GM12801 (cell line): Measurements from ENCODE around the gene GLOD4.

Experiments used
- TF ChIP-seq, protein P1 (sequence below): IDR thresholded peaks from one replicate; pipeline ENCODE4 v1.5.1; 2011; ENCODE audit warnings: control low read depth; ENCODE audit not compliant: insufficient read length; ENCODE audit errors: extremely low read depth

Gene GLOD4

GRCh38 chr17:752002-752619, 30.0 kb downstream of the GLOD4 start, which contains the start of gene GEMIN4:
GEMIN4 (minus strand) TSS chr17:752264; CDS start chr17:752142, 122 bp downstream.
- TF ChIP-seq, protein P1, sequence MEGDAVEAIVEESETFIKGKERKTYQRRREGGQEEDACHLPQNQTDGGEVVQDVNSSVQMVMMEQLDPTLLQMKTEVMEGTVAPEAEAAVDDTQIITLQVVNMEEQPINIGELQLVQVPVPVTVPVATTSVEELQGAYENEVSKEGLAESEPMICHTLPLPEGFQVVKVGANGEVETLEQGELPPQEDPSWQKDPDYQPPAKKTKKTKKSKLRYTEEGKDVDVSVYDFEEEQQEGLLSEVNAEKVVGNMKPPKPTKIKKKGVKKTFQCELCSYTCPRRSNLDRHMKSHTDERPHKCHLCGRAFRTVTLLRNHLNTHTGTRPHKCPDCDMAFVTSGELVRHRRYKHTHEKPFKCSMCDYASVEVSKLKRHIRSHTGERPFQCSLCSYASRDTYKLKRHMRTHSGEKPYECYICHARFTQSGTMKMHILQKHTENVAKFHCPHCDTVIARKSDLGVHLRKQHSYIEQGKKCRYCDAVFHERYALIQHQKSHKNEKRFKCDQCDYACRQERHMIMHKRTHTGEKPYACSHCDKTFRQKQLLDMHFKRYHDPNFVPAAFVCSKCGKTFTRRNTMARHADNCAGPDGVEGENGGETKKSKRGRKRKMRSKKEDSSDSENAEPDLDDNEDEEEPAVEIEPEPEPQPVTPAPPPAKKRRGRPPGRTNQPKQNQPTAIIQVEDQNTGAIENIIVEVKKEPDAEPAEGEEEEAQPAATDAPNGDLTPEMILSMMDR: no peak

DNA sequence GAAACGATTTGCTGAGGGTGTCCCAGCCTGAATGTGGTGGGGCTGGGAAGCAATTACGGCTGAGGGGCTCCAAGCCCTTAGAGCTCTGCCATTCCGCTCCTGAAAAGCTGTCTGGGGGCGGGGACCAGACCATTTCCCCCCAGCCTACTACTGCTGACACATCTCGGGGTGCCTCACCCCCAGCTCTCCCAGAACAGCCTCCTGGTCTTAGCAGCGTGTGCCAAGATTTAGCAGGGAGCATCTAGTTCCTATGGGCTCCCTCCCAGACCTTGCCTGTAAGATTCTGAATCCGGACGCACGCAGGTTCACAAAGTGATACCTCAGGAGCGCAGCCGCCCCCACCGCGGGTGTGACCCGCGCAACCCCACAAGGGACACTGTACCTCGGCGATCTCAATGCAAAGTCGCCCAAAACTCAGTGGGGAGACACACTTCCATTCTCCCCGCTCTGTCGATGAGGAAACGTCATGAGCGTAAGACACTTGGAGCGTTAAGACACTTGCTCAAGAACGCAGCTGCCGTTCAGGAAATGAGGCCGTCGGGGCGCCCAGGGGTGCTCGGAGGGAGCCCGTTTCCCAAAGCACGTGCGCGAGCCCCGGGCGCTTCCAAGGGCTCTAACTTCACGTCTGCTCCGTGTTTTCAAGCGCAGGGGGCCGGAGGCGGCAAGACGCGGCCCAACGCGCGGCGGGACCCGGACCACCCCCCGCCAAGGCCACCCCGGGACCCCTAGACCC, 30.6 kb downstream of the GLOD4 start:
- TF ChIP-seq, protein P1: no peak

- TF ChIP-seq, protein P1: no peak
Measured at GRCh38 chr17:750431-751037, 31.5 kb downstream of the GLOD4 start.

DNA sequence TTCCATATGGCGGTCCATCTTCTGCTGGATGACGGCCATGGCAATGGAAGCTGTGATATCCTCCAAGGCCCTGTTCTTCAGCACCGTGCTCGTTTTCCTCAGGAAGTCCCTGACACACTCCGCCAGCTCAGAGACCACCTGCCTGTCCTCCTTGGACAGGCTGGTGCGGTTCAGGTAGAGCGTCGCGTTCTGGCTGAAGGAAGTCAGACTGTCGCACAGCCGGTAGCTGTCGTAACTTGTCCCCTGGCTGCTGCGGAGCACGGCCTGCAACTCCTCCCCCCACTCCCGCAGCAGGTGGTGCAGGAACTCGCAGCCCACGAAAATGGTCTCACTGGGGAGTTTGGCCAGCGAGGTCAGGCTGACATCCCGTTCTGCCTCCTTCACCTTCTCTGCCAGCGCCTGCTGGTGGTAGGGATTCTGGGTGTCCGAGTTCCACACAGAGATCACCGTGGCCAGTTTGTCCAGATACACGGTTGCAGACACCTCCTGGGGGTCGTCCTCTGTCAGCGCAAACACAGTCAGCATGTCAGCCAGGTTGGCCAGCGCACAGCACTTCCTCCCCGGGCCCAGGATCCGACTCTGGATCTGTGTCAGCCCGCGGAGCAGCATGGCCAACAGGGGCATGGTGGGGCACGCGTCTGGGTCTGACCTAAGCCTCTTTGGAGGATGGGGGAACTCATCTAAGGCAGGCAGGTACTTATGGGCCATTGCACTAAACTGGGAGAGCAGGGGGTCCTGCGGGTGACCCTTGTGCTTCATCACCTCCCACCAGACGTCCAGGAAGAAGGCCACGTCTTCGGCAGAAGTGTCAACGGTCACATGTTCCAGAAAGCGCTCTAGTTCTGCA, 35.1 kb downstream of the GLOD4 start:
- TF ChIP-seq, protein P1: no peak

DNA sequence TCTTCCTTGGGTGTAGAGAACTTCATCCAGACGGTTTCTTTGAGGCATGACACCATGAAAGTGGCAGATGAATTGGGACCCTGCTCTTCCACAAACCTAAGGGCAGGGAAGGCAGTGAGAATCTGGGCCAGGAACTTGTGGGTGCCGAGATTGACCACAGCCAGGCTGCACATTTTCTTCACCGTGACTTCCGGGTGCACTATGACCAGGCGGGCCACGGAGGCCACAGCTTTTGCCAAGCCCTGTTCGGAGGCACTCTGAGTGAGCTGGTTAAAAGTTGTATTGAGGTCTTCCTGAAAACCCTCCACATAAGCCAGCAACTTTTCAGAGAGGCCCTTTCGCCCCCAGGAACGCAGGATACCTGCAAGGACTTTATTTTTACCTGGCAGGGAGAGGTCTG, 35.9 kb downstream of the GLOD4 start:
- TF ChIP-seq, protein P1: no peak

DNA sequence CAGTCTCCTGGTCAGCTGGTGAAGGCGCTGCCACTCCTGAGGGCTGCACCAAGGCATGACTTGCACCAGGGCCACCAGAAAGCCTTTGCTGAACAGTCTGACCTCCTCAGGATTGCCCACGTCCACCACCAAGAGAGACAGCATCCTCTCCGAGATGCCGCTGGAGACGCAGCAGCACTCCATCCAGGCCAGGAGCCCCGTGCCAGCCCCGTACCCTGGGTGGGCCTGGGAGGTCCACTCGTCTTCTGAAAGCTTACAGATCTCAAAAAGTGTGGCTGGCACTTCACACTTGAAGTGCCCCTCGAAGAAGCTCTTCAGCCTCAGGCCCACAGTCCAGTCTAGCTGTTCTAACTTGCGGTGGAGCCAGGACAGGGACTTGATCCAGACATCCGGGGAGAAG, 36.7 kb downstream of the GLOD4 start:
- TF ChIP-seq, protein P1: no peak

GRCh38 chr17:744937-745336, 37.1 kb downstream of the GLOD4 start:
- TF ChIP-seq, protein P1: no peak
